Fibroblast of lung (primary cell): ENCODE measurements around the gene PALLD. TPM values are rescaled to one million over a fixed set of nuclear protein-coding genes. Genes with fewer than 3 reads are reported as not detected.

Source experiments
- DNase-seq, 2 donors: peaks; one replicate each; pipeline versions ENCODE4 v3.0.0 to v3.0.0-alpha.2; 2010; ENCODE audit warnings: low read depth in 2 of 2
- H2AFZ ChIP-seq: 2 replicates; pipeline ENCODE4 v1.5.1; 2012; ENCODE audit warnings: low read length, control low read depth, inconsistent platforms
- H3K27ac ChIP-seq: 2 replicates; pipeline ENCODE4 v1.5.1; 2011; ENCODE audit warnings: low read length, control low read depth; ENCODE audit not compliant: insufficient read depth
- H3K27me3 ChIP-seq: 2 replicates; pipeline ENCODE4 v1.5.1; 2011; ENCODE audit warnings: mild to moderate bottlenecking, low read length; ENCODE audit not compliant: control insufficient read depth, insufficient read depth
- H3K36me3 ChIP-seq: 2 replicates; pipeline ENCODE4 v1.5.1; 2011; ENCODE audit warnings: low read length; ENCODE audit not compliant: control insufficient read depth, insufficient read depth
- H3K4me1 ChIP-seq: 2 replicates; pipeline ENCODE4 v1.5.1; 2011; ENCODE audit warnings: low read length; ENCODE audit not compliant: control insufficient read depth, insufficient read depth; ENCODE audit errors: extremely low read depth
- H3K4me2 ChIP-seq: 2 replicates; pipeline ENCODE4 v1.5.1; 2011; ENCODE audit warnings: low read length, control low read depth; ENCODE audit not compliant: insufficient read depth; ENCODE audit errors: extremely low read depth
- H3K4me3 ChIP-seq, 4 experiments: fragments of 200-600 bp in 1 of 4; sonication (generic) in 1 of 4; replicated peaks in 1 of 4; 2 replicates each; pipeline ENCODE4 v1.5.1; 2011 to 2016; ENCODE audit warnings: low read length in 4 of 4, low read depth in 3 of 4, mild to moderate bottlenecking in 3 of 4, control low read depth in 2 of 4, inconsistent platforms in 1 of 4, mixed read lengths in 1 of 4; ENCODE audit not compliant: insufficient read depth in 1 of 4; ENCODE audit errors: control extremely low read depth in 1 of 4
- H3K79me2 ChIP-seq: 2 replicates; pipeline ENCODE4 v1.5.1; 2012; ENCODE audit warnings: mild to moderate bottlenecking, low read length, inconsistent platforms; ENCODE audit not compliant: control insufficient read depth, insufficient read depth
- H3K9ac ChIP-seq: 2 replicates; pipeline ENCODE4 v1.5.1; 2011; ENCODE audit warnings: mild to moderate bottlenecking, low read length, control low read depth; ENCODE audit not compliant: insufficient read depth
- H3K9me3 ChIP-seq: 2 replicates; pipeline ENCODE4 v1.5.1; 2012; ENCODE audit warnings: low read depth, low read length; ENCODE audit not compliant: control insufficient read depth, insufficient read depth
- H4K20me1 ChIP-seq: 2 replicates; pipeline ENCODE4 v1.5.1; 2011; ENCODE audit warnings: low read length; ENCODE audit not compliant: control insufficient read depth, insufficient read depth; ENCODE audit errors: extremely low read depth
- CTCF ChIP-seq, 2 donors: IDR thresholded peaks in 1 of 2; conservative IDR thresholded peaks in 1 of 2; 1 replicate in 1 of 2; 2 replicates in 1 of 2; pipeline ENCODE4 v1.5.1; 2011 to 2012; ENCODE audit warnings: low read length in 2 of 2, control low read depth in 1 of 2, inconsistent platforms in 1 of 2, low read depth in 1 of 2, mild to moderate bottlenecking in 1 of 2
- EZH2 ChIP-seq: IDR thresholded peaks from 2 replicates; pipeline ENCODE4 v1.5.1; 2012; ENCODE audit warnings: low read length, control low read depth, mild to moderate bottlenecking; ENCODE audit errors: missing control alignments
- polyA plus RNA-seq, 2 donors: library from polyadenylated mRNA; depleted of rRNA in 1 of 2; stranded (reverse) in 1 of 2; unstranded in 1 of 2; fragments of >200 nt; gene quantifications; 2 replicates each; pipeline ENCODE4 v1.2.1, GENCODE V29; 2011 to 2012; ENCODE audit warnings: missing spikeins in 1 of 2
- total RNA-seq: library from RNA; depleted of rRNA; stranded (reverse); fragments of >200 nt; gene quantifications from 2 replicates; pipeline ENCODE4 v1.2.1, GENCODE V29; 2014

Gene PALLD
- total and polyA plus RNA-seq, 2 donors (not counting 1 experiment from before 2014, with no cell fraction given) = 200 to 205 TPM

- H2AFZ ChIP-seq = no peak overlapping the region
- no peak for TF ChIP-seq CTCF (conservative IDR thresholded peaks at IDR 0.05 in 1 of 2, IDR thresholded peaks at IDR 0.05 in 1 of 2; ENCODE audit: low read depth in 1 of 2, low read length in 2 of 2)
- TF ChIP-seq EZH2 = no peak
- no peak for DNase-seq
- H3K4me1 ChIP-seq = no peaks in the 10 kb centered on the region
- no peaks in the 10 kb centered on the region for H4K20me1 ChIP-seq
- no peak overlapping the region for H3K9ac ChIP-seq
- no peak overlapping the region for H3K4me3 ChIP-seq
- H3K79me2 ChIP-seq = no peaks in the 10 kb centered on the region
- H3K27ac ChIP-seq = no peak overlapping the region
- no peaks in the 10 kb centered on the region for H3K9me3 ChIP-seq
- no peaks in the 10 kb centered on the region for H3K27me3 ChIP-seq
- no peaks in the 10 kb centered on the region for H3K36me3 ChIP-seq
- H3K4me2 ChIP-seq = no peak overlapping the region
Measured at GRCh38 chr4:168506014-168506413, 9.2 kb downstream of the PALLD start.

DNA sequence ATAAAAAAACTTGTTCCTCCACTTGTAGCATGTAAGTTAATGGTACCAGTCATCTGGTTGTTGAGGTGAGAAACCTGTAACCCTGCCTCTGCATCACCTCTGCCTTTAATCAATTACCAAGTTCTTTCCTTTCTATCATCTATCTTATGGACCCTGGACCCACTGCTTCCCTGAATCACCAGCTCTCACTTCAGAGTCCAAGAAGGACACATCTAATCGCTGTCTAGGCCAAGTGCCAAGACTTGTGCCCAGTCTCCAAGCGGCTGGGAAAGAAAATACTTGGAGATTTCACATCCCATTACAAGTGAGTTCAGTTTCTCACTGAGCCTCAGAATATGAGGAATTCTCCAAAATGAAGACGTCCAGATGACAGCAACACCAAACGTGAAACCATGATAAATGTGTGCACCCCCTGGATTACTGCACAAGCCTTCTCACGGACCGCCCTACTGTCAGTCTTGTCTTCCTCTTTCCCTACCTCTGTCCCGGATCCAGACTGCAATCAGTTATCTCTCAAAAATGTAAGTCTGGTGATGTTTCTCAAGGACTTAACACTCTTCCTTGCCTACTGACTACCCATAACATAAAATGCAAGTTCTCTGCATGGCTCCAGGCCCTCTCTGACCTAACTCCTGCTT, 10.4 kb downstream of the PALLD start:
- no peaks in the 10 kb centered on the region for H3K36me3 ChIP-seq
- H3K9ac ChIP-seq = no peak overlapping the region
- no peaks in the 10 kb centered on the region for H3K79me2 ChIP-seq
- no peak for TF ChIP-seq CTCF (conservative IDR thresholded peaks at IDR 0.05 in 1 of 2, IDR thresholded peaks at IDR 0.05 in 1 of 2; ENCODE audit: low read depth in 1 of 2, low read length in 2 of 2)
- TF ChIP-seq EZH2 = no peak
- no peak overlapping the region for H3K27ac ChIP-seq
- H2AFZ ChIP-seq = no peak overlapping the region
- DNase-seq = no peak
- H3K4me2 ChIP-seq = no peak overlapping the region
- no peaks in the 10 kb centered on the region for H3K27me3 ChIP-seq
- no peaks in the 10 kb centered on the region for H4K20me1 ChIP-seq
- no peaks in the 10 kb centered on the region for H3K4me1 ChIP-seq
- no peaks in the 10 kb centered on the region for H3K9me3 ChIP-seq
- H3K4me3 ChIP-seq = no peak overlapping the region

DNA sequence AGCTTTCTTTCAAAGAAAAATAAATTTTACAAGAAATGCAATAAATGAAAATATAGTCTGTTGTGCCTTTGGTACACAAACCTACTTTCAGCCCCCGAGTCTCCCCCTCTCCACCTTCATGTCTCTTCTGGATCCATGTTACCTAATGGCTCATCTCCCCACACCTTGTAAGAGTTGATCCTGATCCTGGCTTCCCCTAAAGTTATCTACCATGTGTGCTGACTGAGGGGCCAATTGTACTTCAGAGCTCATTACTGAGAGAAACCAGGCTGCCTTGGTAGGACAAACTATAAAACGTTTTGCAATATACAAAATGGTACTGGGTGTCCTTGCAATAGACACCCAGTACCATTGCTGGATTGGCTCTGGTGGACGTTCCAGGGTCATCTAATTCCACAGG, 11.8 kb downstream of the PALLD start:
- no peaks in the 10 kb centered on the region for H3K27me3 ChIP-seq
- H3K36me3 ChIP-seq = no peaks in the 10 kb centered on the region
- no peak for DNase-seq
- no peak overlapping the region for H3K4me3 ChIP-seq
- H3K4me2 ChIP-seq = no peak overlapping the region
- no peak overlapping the region for H3K9ac ChIP-seq
- H3K79me2 ChIP-seq = no peaks in the 10 kb centered on the region
- H3K9me3 ChIP-seq = no peaks in the 10 kb centered on the region
- no peaks in the 10 kb centered on the region for H3K4me1 ChIP-seq
- no peak overlapping the region for H3K27ac ChIP-seq
- H2AFZ ChIP-seq = no peak overlapping the region
- TF ChIP-seq CTCF (conservative IDR thresholded peaks at IDR 0.05 in 1 of 2, IDR thresholded peaks at IDR 0.05 in 1 of 2; ENCODE audit: low read depth in 1 of 2, low read length in 2 of 2) (no peak), EZH2 (no peak)
- no peaks in the 10 kb centered on the region for H4K20me1 ChIP-seq
